Lower leg skin (tissue), 4 donors: ENCODE measurements around the gene MSTN. TPM values are rescaled to one million over a fixed set of nuclear protein-coding genes. Genes with fewer than 3 reads are reported as not detected.

Experiments used
- DNase-seq, 2 donors: peaks; one replicate each; pipeline ENCODE4 v3.0.0-alpha.2; 2019; ENCODE audit warnings: low spot score in 2 of 2
- H3K4me3 ChIP-seq: fragments of 200-600 bp; sonication (generic); 2 replicates; pipeline ENCODE4 v1.5.1; 2017; ENCODE audit warnings: mild to moderate bottlenecking, low read depth; ENCODE audit not compliant: poor library complexity, severe bottlenecking
- CTCF ChIP-seq, 3 donors: fragments of 450-650 bp; IDR thresholded peaks; one replicate each; pipeline ENCODE4 v1.5.1; 2016; ENCODE audit warnings: antibody characterized with exemption in 3 of 3, mild to moderate bottlenecking in 3 of 3, moderate library complexity in 2 of 3
- POLR2A ChIP-seq, 2 donors: fragments of 450-650 bp; IDR thresholded peaks; one replicate each; pipeline ENCODE4 v1.6.1; 2016 to 2017; ENCODE audit warnings: antibody characterized with exemption in 2 of 2, mild to moderate bottlenecking in 1 of 2, moderate library complexity in 1 of 2
- WGBS, 2 donors: methylation state at CpG; one replicate each; pipeline ENCODE4 v1.1.5; 2018; 5-methylcytosine and 5-hydroxymethylcytosine counted together
- intact Hi-C: fragments of 100-400 bp; cut with DNase I; formaldehyde crosslinking; loops from one replicate; pipeline ENCODE4 v1.15.0; 2023; ENCODE audit warnings: low total_unique reads
- total RNA-seq, 4 donors: library from RNA; depleted of rRNA; stranded (reverse); fragments of >200 nt; gene quantifications; one replicate each; pipeline ENCODE4 v1.1.0, GENCODE V29; 2016

Gene MSTN
- total RNA-seq, 4 donors from 2014 or later = 0.15 to 0.29 TPM; not detected in 2

DNA sequence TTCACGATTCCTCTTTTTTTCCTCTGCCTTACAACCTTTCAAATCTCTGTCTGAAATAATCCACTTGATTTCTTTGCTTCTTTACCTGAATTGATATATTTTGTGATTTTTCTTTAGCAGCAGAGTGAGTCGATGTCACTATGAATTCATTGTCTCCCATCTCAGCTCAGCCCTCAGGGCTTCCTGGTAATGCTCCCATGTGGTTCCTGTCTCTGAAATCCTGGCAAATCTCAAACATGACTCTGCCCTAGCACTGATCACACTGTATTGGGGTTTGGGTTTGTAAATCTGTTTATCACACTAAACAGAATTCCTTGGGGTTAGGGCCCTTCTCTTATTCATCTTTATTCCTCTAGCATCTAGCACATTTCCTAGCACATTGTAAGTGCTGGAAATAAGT is 43.0 kb upstream of the MSTN start:
- intact Hi-C loops = no loop called here
- H3K4me3 ChIP-seq = no peak overlapping the region
- WGBS, 2 donors = 54 to 56% methylated on average over 2 of the region's 2 CpGs
- TF ChIP-seq POLR2A (IDR thresholded peaks at IDR 0.05) (no peak), CTCF (IDR thresholded peaks at IDR 0.05) (no peak)
- no peak for DNase-seq

- TF ChIP-seq CTCF (IDR thresholded peaks at IDR 0.05) (no peak), POLR2A (IDR thresholded peaks at IDR 0.05) (no peak)
- WGBS, 2 donors = 60 to 76% methylated on average over 3 of the region's 3 CpGs
- intact Hi-C loops = no loop called here
These were observed 40.6 kb upstream of the MSTN start for GRCh38 chr2:190103144-190103543.

GRCh38 chr2:190099890-190100697 is 37.6 kb upstream of the MSTN start:
- 33 to 36% methylated on average over 3 of the region's 3 CpGs for WGBS, 2 donors
- TF ChIP-seq POLR2A (IDR thresholded peaks at IDR 0.05) (no peak), CTCF (IDR thresholded peaks at IDR 0.05) (no peak)
- intact Hi-C loops = no loop called here
- H3K4me3 ChIP-seq = no peak overlapping the region
- DNase-seq = no peak

More at GRCh38 chr2:190103144-190103543, 40.6 kb upstream of the MSTN start:
- H3K4me3 ChIP-seq = no peak overlapping the region
- DNase-seq = no peak

DNA sequence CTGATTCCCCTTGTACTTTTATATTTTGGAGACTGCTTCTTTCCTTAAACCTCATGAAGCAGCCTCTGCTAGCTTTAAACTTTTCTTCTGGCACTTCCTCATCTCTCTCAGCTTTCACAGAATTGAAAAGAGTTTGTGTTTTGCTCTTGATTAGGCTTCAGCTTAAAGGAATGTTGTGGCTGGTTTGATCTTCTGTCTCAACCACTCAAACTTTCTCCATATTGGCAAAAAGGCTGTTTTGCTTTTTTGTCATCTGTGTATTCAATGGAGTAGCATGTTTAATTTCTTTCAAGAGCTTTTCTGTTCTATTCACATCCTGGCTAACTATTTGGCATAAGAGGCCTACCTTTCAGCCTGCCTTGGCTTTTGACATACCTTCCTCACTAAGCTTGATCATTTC is 36.3 kb upstream of the MSTN start:
- no peak overlapping the region for H3K4me3 ChIP-seq
- DNase-seq = no peak
- TF ChIP-seq POLR2A (IDR thresholded peaks at IDR 0.05) = no peak
- TF ChIP-seq CTCF (IDR thresholded peaks at IDR 0.05) = no peak
- intact Hi-C loops = no loop called here

DNA sequence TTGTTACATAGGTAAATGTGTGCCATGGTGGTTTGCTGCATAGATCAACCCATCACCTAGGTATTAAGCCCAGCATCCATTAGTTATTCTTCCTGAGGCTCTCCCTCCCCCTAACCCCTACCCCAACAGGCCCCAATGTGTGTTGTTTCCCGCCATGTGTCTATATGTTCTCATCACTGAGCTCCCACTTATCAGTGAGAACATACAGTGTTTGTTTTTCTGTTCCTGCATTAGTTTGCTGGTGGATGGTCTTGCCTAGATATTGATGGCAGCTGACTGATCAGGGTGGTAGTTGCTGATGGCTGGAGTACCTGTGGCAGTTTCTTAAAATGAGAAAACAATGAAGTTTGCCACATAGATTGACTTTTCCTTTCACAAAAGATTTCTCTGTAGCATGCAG is 34.6 kb upstream of the MSTN start:
- TF ChIP-seq CTCF (IDR thresholded peaks at IDR 0.05) (no peak), POLR2A (IDR thresholded peaks at IDR 0.05) (no peak)
- WGBS, 2 donors = 96 to 100% methylated on average over 1 of the region's 1 CpG

More for the DNA sequence above, 34.6 kb upstream of the MSTN start:
- no peak overlapping the region for H3K4me3 ChIP-seq
- DNase-seq = no peak
- intact Hi-C loops = no loop called here
